Right lung (tissue), 5 donors: ENCODE measurements around the gene ENTPD7. TPM values are rescaled to one million over a fixed set of nuclear protein-coding genes. Genes with fewer than 3 reads are reported as not detected.
A peak's percentile ranks its signal among the peaks of the same experiment; 100 is the strongest.

Source experiments
- DNase-seq, 2 donors: peaks; one replicate each; pipeline ENCODE4 v3.0.0-alpha.2; 2013
- polyA plus RNA-seq, 5 donors: library from polyadenylated mRNA; unstranded; fragments of 120-200 nt; gene quantifications; one replicate each; pipeline versions ENCODE4 v1.2.1 to v1.2.3, GENCODE V29; 2013; ENCODE audit warnings: inconsistent platforms in 1 of 5, low replicate concordance in 1 of 5; ENCODE audit not compliant: insufficient read length in 5 of 5, insufficient read depth in 1 of 5

ENTPD7 gene
- polyA plus RNA-seq, 5 donors = 11.6 to 18.0 (median 14.5) TPM

GRCh38 chr10:99631496-99631895, 27.8 kb upstream of the ENTPD7 start:
- no peak for DNase-seq

GRCh38 chr10:99633832-99634231, 25.5 kb upstream of the ENTPD7 start:
- no peak for DNase-seq

GRCh38 chr10:99647601-99648151, 11.6 kb upstream of the ENTPD7 start:
- DNase-seq = no peak

DNA sequence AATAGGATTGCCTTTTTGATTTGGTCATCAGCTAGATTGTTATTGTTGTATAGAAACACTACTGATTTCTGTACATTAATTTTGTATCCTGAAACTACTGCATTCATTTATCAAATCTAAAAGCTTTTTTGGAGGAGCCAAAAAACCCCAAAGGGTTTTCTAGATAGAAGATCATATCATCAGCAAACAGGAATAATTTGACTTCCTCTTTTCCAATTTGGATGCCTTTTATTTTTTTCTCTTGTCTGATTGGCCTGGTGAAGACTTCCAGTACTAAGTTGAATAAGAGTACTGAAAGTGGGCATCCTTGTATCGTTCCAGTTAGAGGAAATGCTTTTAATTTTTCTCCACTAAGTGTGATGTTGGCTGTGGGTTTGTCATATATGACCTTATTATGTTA, 10.6 kb upstream of the ENTPD7 start:
- no peak for DNase-seq

DNA sequence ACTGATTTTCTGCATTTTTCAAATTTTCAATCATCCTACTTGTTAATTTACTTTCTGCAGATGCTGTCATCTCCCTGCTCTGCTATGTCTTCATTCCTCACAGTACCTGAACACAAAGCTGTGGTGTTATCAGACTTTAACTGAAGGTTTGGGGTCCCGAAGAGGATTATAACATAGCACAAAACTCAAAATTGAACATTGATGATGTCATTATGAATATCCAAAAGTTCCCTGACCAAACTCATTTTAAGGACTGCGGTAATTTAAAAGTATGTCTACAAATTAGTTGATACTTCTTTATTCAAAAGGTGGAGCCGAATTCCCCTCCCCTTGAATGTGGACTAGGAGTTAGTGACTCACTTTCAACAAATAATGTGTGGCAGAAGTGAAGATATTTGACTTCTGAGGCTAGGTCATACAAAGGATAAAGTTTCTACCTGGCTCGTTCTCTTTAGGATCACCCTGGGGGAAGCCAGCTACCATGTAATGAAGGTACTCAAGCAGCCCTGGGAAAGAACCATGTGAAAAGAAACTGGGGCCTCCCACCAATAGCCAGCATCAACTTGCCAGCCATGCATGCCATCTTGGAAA, 6.4 kb upstream of the ENTPD7 start:
- DNase-seq = no peak

- no peak for DNase-seq
These were observed 4.7 kb upstream of the ENTPD7 start for GRCh38 chr10:99654390-99655175.

GRCh38 chr10:99656199-99657064, 2.9 kb upstream of the ENTPD7 start:
- no peak for DNase-seq

DNA sequence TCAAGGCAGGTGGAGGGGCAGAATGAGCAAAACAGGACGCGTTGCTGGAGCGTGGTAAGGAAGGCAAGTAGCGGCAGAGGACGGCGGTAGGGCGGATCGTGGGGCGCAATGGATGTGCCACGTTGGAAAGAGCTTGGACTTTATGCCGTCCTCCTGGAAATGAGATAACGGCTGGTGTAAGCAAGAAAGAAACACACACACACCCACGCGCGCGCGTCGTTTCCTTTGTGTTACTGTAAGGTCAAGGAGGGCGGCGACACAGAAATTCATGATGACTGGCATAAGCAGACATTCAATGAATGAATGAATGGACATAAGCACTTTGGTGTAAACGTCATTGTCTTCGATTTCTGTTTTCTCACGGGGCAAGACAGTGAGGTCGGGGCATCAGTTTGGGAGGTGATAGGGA, 683 bp upstream of the ENTPD7 start:
- no peak for DNase-seq

GRCh38 chr10:99659868-99660366, 608 bp downstream of the ENTPD7 start:
- no peak for DNase-seq

DNA sequence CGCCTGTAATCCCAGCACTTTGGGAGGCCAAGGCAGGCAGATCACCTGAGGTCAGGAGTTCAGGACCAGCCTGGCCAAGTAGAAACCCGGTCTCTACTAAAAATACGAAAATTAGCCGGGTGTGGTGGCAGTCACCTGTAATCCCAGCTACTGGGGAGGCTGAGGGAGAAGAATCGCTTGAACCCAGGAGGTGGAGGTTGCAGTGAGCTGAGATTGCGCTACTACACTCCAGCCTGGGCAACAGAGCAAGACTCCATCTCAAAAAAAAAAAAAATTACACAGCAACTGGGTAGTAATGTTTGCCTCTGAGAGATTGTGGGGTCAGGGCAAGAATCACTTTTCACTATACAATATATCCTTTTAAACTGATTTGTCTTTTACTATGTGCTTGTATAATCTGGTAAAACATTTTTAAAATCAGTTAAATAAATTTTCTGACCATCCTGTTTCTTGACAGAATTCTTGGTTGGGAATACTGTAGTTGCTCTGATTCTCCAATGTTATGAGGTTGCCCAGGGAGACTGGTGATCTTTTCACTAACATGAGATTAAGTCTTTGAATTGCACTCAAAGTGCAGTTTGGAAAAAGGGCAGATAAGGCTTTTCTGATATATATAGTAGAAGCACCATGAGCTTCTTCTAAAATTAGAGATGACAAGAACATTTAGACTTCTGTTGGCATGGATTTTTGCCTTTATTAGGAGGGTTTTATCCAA, 1.5 kb downstream of the ENTPD7 start:
- no peak for DNase-seq

GRCh38 chr10:99661377-99661763, 2.1 kb downstream of the ENTPD7 start:
- no peak for DNase-seq

- no peak for DNase-seq
These were observed 6.0 kb downstream of the ENTPD7 start for GRCh38 chr10:99665304-99665703.

DNA sequence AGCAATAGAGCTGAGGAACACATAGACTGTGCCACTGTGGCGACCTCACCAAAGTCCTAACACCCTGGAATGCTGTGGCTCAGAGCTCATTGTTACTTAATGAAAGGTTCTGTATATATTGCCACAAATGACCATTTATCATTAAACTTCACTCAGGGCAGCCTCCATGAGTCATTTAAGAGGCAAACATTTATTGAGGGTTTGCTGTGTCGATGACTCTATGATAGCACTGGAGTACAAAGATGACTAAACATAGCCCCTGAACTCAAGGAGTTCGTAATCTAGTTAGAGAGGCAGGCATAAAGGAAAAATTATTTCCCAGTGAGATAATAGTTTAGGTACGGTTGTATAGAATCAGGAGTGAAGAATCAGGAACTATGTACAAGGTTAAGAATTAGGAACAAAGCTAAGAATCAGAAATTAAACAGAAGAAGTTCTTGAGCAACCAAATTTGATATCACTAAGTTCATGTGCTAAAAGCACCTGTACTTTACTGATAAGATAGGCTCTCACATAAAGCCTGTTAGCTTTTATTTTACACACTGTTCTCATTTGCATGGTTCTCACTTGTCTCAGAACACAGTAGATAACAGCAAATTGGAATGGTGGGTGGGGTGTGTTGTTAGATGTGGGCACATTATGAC, 7.9 kb downstream of the ENTPD7 start:
- DNase-seq = no peak

GRCh38 chr10:99671386-99671785, 12.1 kb downstream of the ENTPD7 start:
- DNase-seq = no peak

GRCh38 chr10:99672884-99673283, 13.6 kb downstream of the ENTPD7 start:
- no peak for DNase-seq

DNA sequence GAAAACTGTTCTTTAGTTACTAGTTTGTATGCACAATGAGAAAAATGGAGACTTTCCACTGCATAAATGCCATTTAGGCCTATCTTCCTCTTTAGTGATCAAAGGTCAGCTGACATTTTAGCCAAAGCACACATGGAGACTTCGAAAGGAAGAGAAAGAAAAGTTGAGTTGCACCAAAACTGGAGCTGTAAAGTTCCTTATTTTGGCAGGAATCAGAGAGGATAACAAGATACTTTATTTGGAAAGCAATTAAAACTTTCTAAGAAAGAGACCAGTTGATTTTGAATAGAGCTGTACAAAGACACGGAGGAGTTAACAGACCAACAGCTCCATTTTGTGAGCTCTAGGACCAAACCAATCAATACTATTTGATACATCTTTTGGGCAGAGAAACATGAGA, 14.2 kb downstream of the ENTPD7 start:
- no peak for DNase-seq

DNA sequence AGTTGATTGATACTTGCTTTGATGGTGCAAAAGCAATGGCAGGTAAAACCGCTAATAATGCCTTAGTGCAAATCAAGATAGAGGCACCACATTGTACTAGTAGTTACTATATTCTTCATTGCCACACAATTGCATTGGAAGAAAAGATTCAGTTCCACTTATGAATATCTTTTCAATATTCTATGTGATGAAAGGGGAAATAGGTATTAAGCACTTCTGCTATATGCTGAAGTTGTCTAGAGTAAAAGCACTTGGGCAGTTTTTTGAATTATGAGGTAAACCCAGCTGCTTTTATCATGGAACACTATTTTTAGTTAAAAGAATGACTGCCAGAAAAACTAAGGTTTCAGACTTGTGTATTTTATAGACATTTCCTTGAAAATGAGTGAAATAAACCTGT, 15.5 kb downstream of the ENTPD7 start:
- DNase-seq = no peak

DNA sequence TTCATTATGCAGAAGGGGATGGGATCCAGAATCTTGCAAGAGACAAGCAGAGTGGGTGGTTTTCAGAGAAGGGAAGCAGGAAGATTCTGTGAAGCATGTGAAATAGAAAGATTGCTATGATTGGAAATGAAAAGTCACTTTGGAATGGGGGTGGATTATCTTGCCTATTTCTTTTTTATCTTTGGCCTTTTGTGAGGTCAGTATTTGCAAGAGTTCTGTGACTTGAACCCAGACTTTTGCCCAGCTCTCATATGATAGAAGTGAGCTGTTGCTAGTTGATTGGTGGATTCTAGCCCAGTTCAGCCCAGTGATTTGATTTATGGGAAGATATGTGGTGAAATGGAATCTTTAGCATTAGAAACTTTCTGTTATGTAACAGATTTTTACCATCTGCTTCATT, 17.1 kb downstream of the ENTPD7 start:
- DNase-seq = no peak

- DNase-seq = no peak
These were observed 17.6 kb downstream of the ENTPD7 start for GRCh38 chr10:99676895-99677294.

DNA sequence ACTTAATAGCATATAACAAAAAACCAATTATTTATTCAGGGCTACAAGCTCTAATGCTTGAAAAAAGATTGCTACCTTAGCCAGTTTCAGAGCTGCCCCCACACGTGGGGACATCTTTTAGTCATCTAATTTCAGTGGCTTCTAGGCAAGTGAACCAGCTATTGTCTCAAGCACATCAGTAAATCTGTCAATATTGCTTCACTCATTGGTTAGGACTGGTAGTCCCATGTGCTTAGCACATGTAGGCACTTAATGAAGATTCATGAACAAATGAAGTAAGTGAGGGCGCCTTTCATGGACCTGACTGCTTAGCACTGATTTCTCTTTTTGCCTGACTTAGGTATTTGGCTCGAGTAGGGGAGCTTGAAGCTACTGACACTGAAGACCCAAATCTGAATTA, 19.6 kb downstream of the ENTPD7 start:
- DNase-seq = no peak

- DNase-seq = peak; percentile 34 to 42
These were observed 22.2 kb downstream of the ENTPD7 start for GRCh38 chr10:99681553-99681952.
